ENCODE measurements around the gene CTNNAL1. TPM values are rescaled to one million over a fixed set of nuclear protein-coding genes. Genes with fewer than 3 reads are reported as not detected.
"Not testable (repeated sequence)": the region's sequence is repeated elsewhere in the genome, so short reads cannot be mapped to it uniquely, and the experiment has no call there.

The CTNNAL1 gene
- total RNA-seq, 2 donors from 2014 or later = 7.6 to 13.1 TPM

- DNase-seq (no peak), ATAC-seq (no peak)
- intact Hi-C loops (cut with DNase I, micrococcal nuclease) = no loop called here
These were observed 109.7 kb downstream of the CTNNAL1 start for GRCh38 chr9:108903420-108904103.

GRCh38 chr9:108900176-108900575 is 113.1 kb downstream of the CTNNAL1 start:
- no peak for DNase-seq
- intact Hi-C loops (cut with DNase I, micrococcal nuclease) = no loop called here
- ATAC-seq = no peak

- ATAC-seq; intact Hi-C loops (cut with DNase I, micrococcal nuclease); DNase-seq: not testable (repeated sequence)
These were observed 114.1 kb downstream of the CTNNAL1 start for GRCh38 chr9:108899023-108899695.

GRCh38 chr9:108897324-108898096 is 115.8 kb downstream of the CTNNAL1 start:
- no peak for DNase-seq
- intact Hi-C loops (cut with DNase I, micrococcal nuclease) = no loop called here
- ATAC-seq = no peak

- intact Hi-C loops (cut with DNase I, micrococcal nuclease) = no loop called here
- DNase-seq (no peak), ATAC-seq (no peak)
These were observed 118.9 kb downstream of the CTNNAL1 start for GRCh38 chr9:108894225-108894997.

Small RNAs within 50 kb of the gene (microRNA-seq; reads per million reads assigned to microRNA genes)
- gene MIR32 = 195 to 196 reads per million in 2 donors

Other genes with a start within 250 kb of the CTNNAL1 start
- gene ACTL7B, start 157.5 kb downstream of the CTNNAL1 start, total RNA-seq = not detected
- not detected for gene ACTL7A, start 151.2 kb downstream of the CTNNAL1 start, total RNA-seq
- 10 to 100 TPM; 12.8 to 13.1 TPM for gene ELP1, start 79.4 kb downstream of the CTNNAL1 start, total RNA-seq
- gene ABITRAM, start 79.1 kb downstream of the CTNNAL1 start, total RNA-seq = 10 to 100 TPM; 11.0 to 13.9 TPM
- gene TMEM245, start 106.4 kb upstream of the CTNNAL1 start, total RNA-seq = 10 to 100 TPM; 33.7 to 37.0 TPM
- gene FRRS1L, start 153.8 kb upstream of the CTNNAL1 start, total RNA-seq = under 1 TPM; 0.52 to 0.81 TPM

All from left colon (tissue), 2 donors.